ENCODE data around the gene AFMID. TPM values are rescaled to one million over a fixed set of nuclear protein-coding genes. Genes with fewer than 3 reads are reported as not detected.

AFMID gene
- total RNA-seq, 1 experiment from 2014 or later = 59.3 TPM

- Histone ChIP-seq H3K36me3 (ENCODE audit: control insufficient read depth, insufficient read depth, low read length) (no peaks in the 10 kb centered on the region), H3K4me3 (ENCODE audit: low read depth in 2 of 2, low read length in 2 of 2) (no peak overlapping the region), H3K27me3 (ENCODE audit: control insufficient read depth, insufficient read depth, low read length) (no peaks in the 10 kb centered on the region), H3K27ac (ENCODE audit: low read length) (no peak overlapping the region), H3K4me1 (ENCODE audit: control insufficient read depth, insufficient read depth, low read length) (no peaks in the 10 kb centered on the region), H3K9me3 (ENCODE audit: control insufficient read depth, insufficient read depth, low read depth, low read length) (no peaks in the 10 kb centered on the region)
- ATAC-seq (peak; percentile 52), DNase-seq (ENCODE audit: low read depth, low spot score) (no peak)
- CTCF ChIA-PET = no interaction called here
- TF ChIP-seq TCF7L2 (IDR thresholded peaks at IDR 0.05; ENCODE audit: low read depth, low read length) = no peak
- TF ChIP-seq POLR2AphosphoS5 (IDR thresholded peaks at IDR 0.05; ENCODE audit: low read depth, low read length) = no peak
- no peak for TF ChIP-seq CTCF (IDR thresholded peaks at IDR 0.05)
- TF ChIP-seq, protein P1, sequence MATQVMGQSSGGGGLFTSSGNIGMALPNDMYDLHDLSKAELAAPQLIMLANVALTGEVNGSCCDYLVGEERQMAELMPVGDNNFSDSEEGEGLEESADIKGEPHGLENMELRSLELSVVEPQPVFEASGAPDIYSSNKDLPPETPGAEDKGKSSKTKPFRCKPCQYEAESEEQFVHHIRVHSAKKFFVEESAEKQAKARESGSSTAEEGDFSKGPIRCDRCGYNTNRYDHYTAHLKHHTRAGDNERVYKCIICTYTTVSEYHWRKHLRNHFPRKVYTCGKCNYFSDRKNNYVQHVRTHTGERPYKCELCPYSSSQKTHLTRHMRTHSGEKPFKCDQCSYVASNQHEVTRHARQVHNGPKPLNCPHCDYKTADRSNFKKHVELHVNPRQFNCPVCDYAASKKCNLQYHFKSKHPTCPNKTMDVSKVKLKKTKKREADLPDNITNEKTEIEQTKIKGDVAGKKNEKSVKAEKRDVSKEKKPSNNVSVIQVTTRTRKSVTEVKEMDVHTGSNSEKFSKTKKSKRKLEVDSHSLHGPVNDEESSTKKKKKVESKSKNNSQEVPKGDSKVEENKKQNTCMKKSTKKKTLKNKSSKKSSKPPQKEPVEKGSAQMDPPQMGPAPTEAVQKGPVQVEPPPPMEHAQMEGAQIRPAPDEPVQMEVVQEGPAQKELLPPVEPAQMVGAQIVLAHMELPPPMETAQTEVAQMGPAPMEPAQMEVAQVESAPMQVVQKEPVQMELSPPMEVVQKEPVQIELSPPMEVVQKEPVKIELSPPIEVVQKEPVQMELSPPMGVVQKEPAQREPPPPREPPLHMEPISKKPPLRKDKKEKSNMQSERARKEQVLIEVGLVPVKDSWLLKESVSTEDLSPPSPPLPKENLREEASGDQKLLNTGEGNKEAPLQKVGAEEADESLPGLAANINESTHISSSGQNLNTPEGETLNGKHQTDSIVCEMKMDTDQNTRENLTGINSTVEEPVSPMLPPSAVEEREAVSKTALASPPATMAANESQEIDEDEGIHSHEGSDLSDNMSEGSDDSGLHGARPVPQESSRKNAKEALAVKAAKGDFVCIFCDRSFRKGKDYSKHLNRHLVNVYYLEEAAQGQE (IDR thresholded peaks at IDR 0.05; ENCODE audit: insufficient read depth in 1 of 2, low read depth in 2 of 2, low read length in 1 of 2) = no peak
- no peak for TF ChIP-seq SIN3A (IDR thresholded peaks at IDR 0.05; ENCODE audit: borderline replicate concordance, insufficient read depth, low read depth, low read length)
- no TSS peak for BruUV-seq (replicated peaks)
- intact Hi-C loops (cut with micrococcal nuclease; ENCODE audit: unreplicated experiment) = no loop called here
- POLR2A ChIA-PET = interaction anchor here (1.4 kb wide), 1 partner anchor 8 kb away, joined by 3 read pairs; no protein-coding TSS in a partner anchor
- in situ Hi-C loops (cut with HindIII; ENCODE audit: low pct_unique_long_range_greater_than_20kb, low sequenced_read_pairs) = no loop called here
These were observed 54.3 kb downstream of the AFMID start for GRCh38 chr17:78241277-78242023.

DNA sequence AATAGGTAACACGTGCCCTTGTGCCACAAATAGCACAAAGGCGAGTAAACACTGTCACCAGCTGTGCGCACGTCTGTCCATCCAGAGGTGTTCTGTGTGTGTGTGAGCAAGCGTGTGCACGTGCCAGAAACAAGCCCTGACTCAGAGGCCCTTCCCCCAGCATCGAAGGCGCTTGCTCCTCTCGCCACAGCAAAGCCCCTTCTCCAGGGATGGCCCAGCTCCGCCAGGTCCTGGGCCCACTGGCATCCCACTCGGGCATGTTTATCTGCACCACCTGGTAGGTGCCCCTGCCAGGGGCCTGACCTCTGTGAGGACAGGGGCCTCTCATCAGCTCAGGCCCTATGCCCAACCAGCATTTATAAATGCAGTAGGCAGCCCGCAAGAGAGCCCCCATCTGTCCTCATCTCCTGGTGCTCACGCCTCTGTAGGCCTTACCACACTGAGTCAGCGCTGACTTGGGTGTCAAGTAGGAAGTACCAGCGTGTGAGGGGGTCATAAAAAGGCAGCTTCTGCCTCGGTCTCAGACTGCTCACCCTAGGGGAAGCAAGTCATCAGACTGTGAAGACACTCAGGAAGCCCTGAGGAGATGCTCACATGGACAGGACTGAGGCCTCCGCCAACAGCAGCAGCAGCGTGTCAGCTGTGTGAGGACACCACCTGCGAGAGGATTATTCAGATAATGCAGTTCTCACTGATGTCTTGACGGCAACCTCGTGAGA, 55.0 kb downstream of the AFMID start:
- intact Hi-C loops (cut with micrococcal nuclease; ENCODE audit: unreplicated experiment) = no loop called here
- ATAC-seq = no peak
- no TSS peak for BruUV-seq (replicated peaks)
- Histone ChIP-seq H3K27ac (ENCODE audit: low read length) (no peak overlapping the region), H3K36me3 (ENCODE audit: control insufficient read depth, insufficient read depth, low read length) (no peaks in the 10 kb centered on the region), H3K4me1 (ENCODE audit: control insufficient read depth, insufficient read depth, low read length) (no peaks in the 10 kb centered on the region), H3K27me3 (ENCODE audit: control insufficient read depth, insufficient read depth, low read length) (no peaks in the 10 kb centered on the region), H3K9me3 (ENCODE audit: control insufficient read depth, insufficient read depth, low read depth, low read length) (no peaks in the 10 kb centered on the region), H3K4me3 (ENCODE audit: low read depth in 2 of 2, low read length in 2 of 2) (no peak overlapping the region)
- no peak for DNase-seq (ENCODE audit: low read depth, low spot score)
- CTCF ChIA-PET = no interaction called here
- in situ Hi-C loops (cut with HindIII; ENCODE audit: low pct_unique_long_range_greater_than_20kb, low sequenced_read_pairs) = no loop called here
- TF ChIP-seq POLR2AphosphoS5 (IDR thresholded peaks at IDR 0.05; ENCODE audit: low read depth, low read length) = no peak
- TF ChIP-seq, protein P1 (IDR thresholded peaks at IDR 0.05; ENCODE audit: insufficient read depth in 1 of 2, low read depth in 2 of 2, low read length in 1 of 2) = no peak
- POLR2A ChIA-PET = no interaction called here
